Measurements from ENCODE around the gene RHD. TPM values are rescaled to one million over a fixed set of nuclear protein-coding genes. Genes with fewer than 3 reads are reported as not detected.

The RHD gene
- total RNA-seq, 5 donors from 2014 or later (not counting 1 experiment from before 2014, with no cell fraction given): 0.13 to 0.19 TPM; not detected in 3

GRCh38 chr1:25349606-25350005, 77.3 kb downstream of the RHD start:
- ChIA-PET POLR2A (no interaction called here), CTCF (no interaction called here)
- Histone ChIP-seq H3K4me3 (ENCODE audit: control insufficient read depth in 1 of 2, extremely low read depth in 1 of 2, low read length in 1 of 2) (no peak overlapping the region), H3K9me3 (no peaks in the 10 kb centered on the region), H3K27me3 (replicated peaks in 1 of 2; ENCODE audit: control insufficient read depth in 2 of 2, extremely low read depth in 1 of 2, insufficient read depth in 2 of 2, low read length in 1 of 2) (no peaks in the 10 kb centered on the region), H3K27ac (ENCODE audit: low read length) (no peak overlapping the region), H3K4me1 (ENCODE audit: control insufficient read depth in 1 of 2, extremely low read depth in 1 of 2, insufficient read depth in 2 of 2, low read length in 2 of 2) (peaks cover 0 to 4% of the 10 kb centered on the region in 2 experiments), H3K36me3 (ENCODE audit: control insufficient read depth in 2 of 2, extremely low read depth in 1 of 2, insufficient read depth in 1 of 2, low read length in 1 of 2) (peaks cover 0 to 51% of the 10 kb centered on the region in 2 donors)
- Mint-ChIP-seq H3K9me3 (no peaks in the 10 kb centered on the region), H3K4me3 (no peak overlapping the region), H3K36me3 (peaks cover 33% of the 10 kb centered on the region), H3K27me3 (no peaks in the 10 kb centered on the region), H3K4me1 (peaks cover 11 to 14% (median 12%) of the 10 kb centered on the region in 3 donors), H3K27ac (no peak overlapping the region)
- 100% methylated on average over 1 of the region's 3 CpGs for WGBS (ENCODE audit: insufficient coverage)
- ATAC-seq (replicated peaks in 1 of 4): no peak
- DNase-seq: no peak

GRCh38 chr1:25355841-25356395, 83.6 kb downstream of the RHD start:
- CTCF ChIA-PET: no interaction called here
- no peak overlapping the region for H3K4me3 ChIP-seq (ENCODE audit: control insufficient read depth in 1 of 2, extremely low read depth in 1 of 2, low read length in 1 of 2)
- POLR2A ChIA-PET: no interaction called here
- no peaks in the 10 kb centered on the region for H3K9me3 Mint-ChIP-seq
- DNase-seq: no peak
- 84% methylated on average over 6 of the region's 6 CpGs for WGBS (ENCODE audit: insufficient coverage)
- H3K27me3 Mint-ChIP-seq: no peaks in the 10 kb centered on the region
- no peaks in the 10 kb centered on the region for H3K9me3 ChIP-seq
- peak overlapping the region in 1 of 3 donors; percentile 8 for H3K4me3 Mint-ChIP-seq
- H3K4me1 ChIP-seq (ENCODE audit: control insufficient read depth in 1 of 2, extremely low read depth in 1 of 2, insufficient read depth in 2 of 2, low read length in 2 of 2): peaks cover 0 to 5% of the 10 kb centered on the region in 2 experiments
- peak in 1 of 4 experiments; percentile 29 for ATAC-seq (replicated peaks in 1 of 4)
- no peaks in the 10 kb centered on the region for H3K27me3 ChIP-seq (replicated peaks in 1 of 2; ENCODE audit: control insufficient read depth in 2 of 2, extremely low read depth in 1 of 2, insufficient read depth in 2 of 2, low read length in 1 of 2)
- H3K4me1 Mint-ChIP-seq: peaks cover 18 to 29% (median 23%) of the 10 kb centered on the region in 3 donors
- peaks cover 3 to 69% of the 10 kb centered on the region in 2 donors for H3K36me3 ChIP-seq (ENCODE audit: control insufficient read depth in 2 of 2, extremely low read depth in 1 of 2, insufficient read depth in 1 of 2, low read length in 1 of 2)
- peak overlapping the region; percentile 70 to 88 for H3K27ac Mint-ChIP-seq
- H3K36me3 Mint-ChIP-seq: peaks cover 47% of the 10 kb centered on the region
- peak overlapping the region; percentile 5 for H3K27ac ChIP-seq (ENCODE audit: low read length)

GRCh38 chr1:25356441-25356840, 84.1 kb downstream of the RHD start:
- peaks cover 52% of the 10 kb centered on the region for H3K36me3 Mint-ChIP-seq
- ATAC-seq (replicated peaks in 1 of 4): no peak
- H3K4me3 ChIP-seq (ENCODE audit: control insufficient read depth in 1 of 2, extremely low read depth in 1 of 2, low read length in 1 of 2): no peak overlapping the region
- peaks cover 18 to 29% (median 23%) of the 10 kb centered on the region in 3 donors for H3K4me1 Mint-ChIP-seq
- CTCF ChIA-PET: no interaction called here
- peak overlapping the region in 1 of 3 donors; percentile 8 for H3K4me3 Mint-ChIP-seq
- peaks cover 4 to 74% of the 10 kb centered on the region in 2 donors for H3K36me3 ChIP-seq (ENCODE audit: control insufficient read depth in 2 of 2, extremely low read depth in 1 of 2, insufficient read depth in 1 of 2, low read length in 1 of 2)
- H3K27ac ChIP-seq (ENCODE audit: low read length): no peak overlapping the region
- H3K9me3 Mint-ChIP-seq: no peaks in the 10 kb centered on the region
- POLR2A ChIA-PET: no interaction called here
- no peaks in the 10 kb centered on the region for H3K27me3 ChIP-seq (replicated peaks in 1 of 2; ENCODE audit: control insufficient read depth in 2 of 2, extremely low read depth in 1 of 2, insufficient read depth in 2 of 2, low read length in 1 of 2)
- no peak for DNase-seq
- peaks cover 0 to 5% of the 10 kb centered on the region in 2 experiments for H3K4me1 ChIP-seq (ENCODE audit: control insufficient read depth in 1 of 2, extremely low read depth in 1 of 2, insufficient read depth in 2 of 2, low read length in 2 of 2)
- peak overlapping the region; percentile 70 to 88 for H3K27ac Mint-ChIP-seq
- no peaks in the 10 kb centered on the region for H3K9me3 ChIP-seq
- no peaks in the 10 kb centered on the region for H3K27me3 Mint-ChIP-seq

- Histone ChIP-seq H3K27me3 (replicated peaks in 1 of 2; ENCODE audit: control insufficient read depth in 2 of 2, extremely low read depth in 1 of 2, insufficient read depth in 2 of 2, low read length in 1 of 2) (no peaks in the 10 kb centered on the region), H3K9me3 (no peaks in the 10 kb centered on the region), H3K27ac (ENCODE audit: low read length) (no peak overlapping the region), H3K4me3 (ENCODE audit: control insufficient read depth in 1 of 2, extremely low read depth in 1 of 2, low read length in 1 of 2) (no peak overlapping the region), H3K4me1 (ENCODE audit: control insufficient read depth in 1 of 2, extremely low read depth in 1 of 2, insufficient read depth in 2 of 2, low read length in 2 of 2) (peaks cover 0 to 5% of the 10 kb centered on the region in 2 experiments), H3K36me3 (ENCODE audit: control insufficient read depth in 2 of 2, extremely low read depth in 1 of 2, insufficient read depth in 1 of 2, low read length in 1 of 2) (peaks cover 8 to 78% of the 10 kb centered on the region in 2 donors)
- ChIA-PET POLR2A (no interaction called here), CTCF (no interaction called here)
- Mint-ChIP-seq H3K9me3 (no peaks in the 10 kb centered on the region), H3K27me3 (no peaks in the 10 kb centered on the region), H3K27ac (peak overlapping the region; percentile 88 to 89), H3K36me3 (peaks cover 55% of the 10 kb centered on the region), H3K4me3 (peak overlapping the region in 2 of 3 donors; percentile 10 to 28), H3K4me1 (peaks cover 18 to 32% (median 23%) of the 10 kb centered on the region in 3 donors)
- no CpG with 5 or more reads among the region's 1 CpG for WGBS (ENCODE audit: insufficient coverage)
- ATAC-seq (replicated peaks in 1 of 4) (peak in 2 of 4 experiments; percentile 16 to 31), DNase-seq (no peak)
Measured at GRCh38 chr1:25356848-25357247, 84.5 kb downstream of the RHD start.

DNA sequence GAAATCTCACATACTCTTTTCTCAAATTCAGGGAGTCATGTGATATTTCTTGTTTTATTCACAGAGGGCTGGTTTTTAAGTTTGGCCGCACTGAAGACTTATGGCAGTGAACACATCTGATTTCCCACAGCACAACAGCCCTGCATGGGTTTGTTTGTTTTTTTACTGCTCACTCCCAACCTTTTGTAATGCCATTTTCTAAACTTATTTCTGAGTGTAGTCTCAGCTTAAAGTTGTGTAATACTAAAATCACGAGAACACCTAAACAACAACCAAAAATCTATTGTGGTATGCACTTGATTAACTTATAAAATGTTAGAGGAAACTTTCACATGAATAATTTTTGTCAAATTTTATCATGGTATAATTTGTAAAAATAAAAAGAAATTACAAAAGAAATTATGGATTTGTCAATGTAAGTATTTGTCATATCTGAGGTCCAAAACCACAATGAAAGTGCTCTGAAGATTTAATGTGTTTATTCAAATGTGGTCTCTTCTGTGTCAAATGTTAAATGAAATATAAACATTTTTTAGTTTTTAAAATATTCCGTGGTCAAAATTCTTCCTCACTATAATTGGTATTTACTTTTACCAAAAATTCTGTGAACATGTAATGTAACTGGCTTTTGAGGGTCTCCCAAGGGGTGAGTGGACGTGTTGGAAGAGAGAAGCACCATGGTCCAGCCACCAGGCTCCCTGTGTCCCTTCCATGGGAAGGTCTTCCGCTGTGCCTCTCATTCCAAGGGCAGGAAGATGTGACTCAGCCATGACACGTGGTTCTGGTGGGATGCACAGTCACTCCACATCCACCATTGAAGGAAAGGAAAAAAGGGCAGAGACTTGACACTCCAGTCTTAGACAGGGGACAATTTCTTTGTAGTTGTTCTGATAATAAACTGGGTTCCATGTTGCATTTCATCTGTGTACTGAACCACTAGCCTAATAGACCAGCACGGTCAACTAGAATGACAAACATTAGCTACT, 88.6 kb downstream of the RHD start:
- no peak overlapping the region for H3K27ac ChIP-seq (ENCODE audit: low read length)

GRCh38 chr1:25361901-25362300, 89.6 kb downstream of the RHD start:
- CTCF ChIA-PET: no interaction called here
- POLR2A ChIA-PET: no interaction called here
- H3K4me3 ChIP-seq (ENCODE audit: control insufficient read depth in 1 of 2, extremely low read depth in 1 of 2, low read length in 1 of 2): no peak overlapping the region
- Mint-ChIP-seq H3K9me3 (no peaks in the 10 kb centered on the region), H3K4me1 (peaks cover 5 to 15% (median 10%) of the 10 kb centered on the region in 3 donors), H3K27ac (peak overlapping the region; percentile 49 to 75), H3K36me3 (peaks cover 34% of the 10 kb centered on the region), H3K27me3 (no peaks in the 10 kb centered on the region), H3K4me3 (no peak overlapping the region)
- H3K9me3 ChIP-seq: no peaks in the 10 kb centered on the region
- no peak overlapping the region for H3K27ac ChIP-seq (ENCODE audit: low read length)
- H3K27me3 ChIP-seq (replicated peaks in 1 of 2; ENCODE audit: control insufficient read depth in 2 of 2, extremely low read depth in 1 of 2, insufficient read depth in 2 of 2, low read length in 1 of 2): no peaks in the 10 kb centered on the region
- ATAC-seq (replicated peaks in 1 of 4) (no peak), DNase-seq (no peak)
- 100% methylated on average over 2 of the region's 2 CpGs for WGBS (ENCODE audit: insufficient coverage)
- H3K36me3 ChIP-seq (ENCODE audit: control insufficient read depth in 2 of 2, extremely low read depth in 1 of 2, insufficient read depth in 1 of 2, low read length in 1 of 2): peaks cover 6 to 40% of the 10 kb centered on the region in 2 donors
- no peaks in the 10 kb centered on the region for H3K4me1 ChIP-seq (ENCODE audit: control insufficient read depth in 1 of 2, extremely low read depth in 1 of 2, insufficient read depth in 2 of 2, low read length in 2 of 2)

More for the DNA sequence above, 88.6 kb downstream of the RHD start:
- no peak overlapping the region for H3K4me3 ChIP-seq (ENCODE audit: control insufficient read depth in 1 of 2, extremely low read depth in 1 of 2, low read length in 1 of 2)
- Mint-ChIP-seq H3K27me3 (no peaks in the 10 kb centered on the region), H3K4me1 (peaks cover 13 to 25% (median 18%) of the 10 kb centered on the region in 3 donors), H3K36me3 (peaks cover 40% of the 10 kb centered on the region), H3K27ac (peak overlapping the region; percentile 49 to 75), H3K4me3 (no peak overlapping the region), H3K9me3 (no peaks in the 10 kb centered on the region)
- WGBS (ENCODE audit: insufficient coverage): 100% methylated on average over 2 of the region's 7 CpGs
- H3K9me3 ChIP-seq: no peaks in the 10 kb centered on the region
- CTCF ChIA-PET: no interaction called here
- no peak for ATAC-seq (replicated peaks in 1 of 4)
- no peaks in the 10 kb centered on the region for H3K27me3 ChIP-seq (replicated peaks in 1 of 2; ENCODE audit: control insufficient read depth in 2 of 2, extremely low read depth in 1 of 2, insufficient read depth in 2 of 2, low read length in 1 of 2)
- no peak for DNase-seq
- peaks cover 6 to 50% of the 10 kb centered on the region in 2 donors for H3K36me3 ChIP-seq (ENCODE audit: control insufficient read depth in 2 of 2, extremely low read depth in 1 of 2, insufficient read depth in 1 of 2, low read length in 1 of 2)
- POLR2A ChIA-PET: no interaction called here
- no peaks in the 10 kb centered on the region for H3K4me1 ChIP-seq (ENCODE audit: control insufficient read depth in 1 of 2, extremely low read depth in 1 of 2, insufficient read depth in 2 of 2, low read length in 2 of 2)

All from T-cell (primary cell).